NCI-H446 treated with DMSO at 0.1 percent for 48 hours (cell line): ENCODE results near the gene DSCAM.
"Not testable (repeated sequence)": the region's sequence is repeated elsewhere in the genome, so short reads cannot be mapped to it uniquely, and the experiment has no call there.

Source experiments
- DNase-seq: peaks from one replicate; lab custom pipeline; 2025; lab: John Stamatoyannopoulos, UW

Gene DSCAM

DNA sequence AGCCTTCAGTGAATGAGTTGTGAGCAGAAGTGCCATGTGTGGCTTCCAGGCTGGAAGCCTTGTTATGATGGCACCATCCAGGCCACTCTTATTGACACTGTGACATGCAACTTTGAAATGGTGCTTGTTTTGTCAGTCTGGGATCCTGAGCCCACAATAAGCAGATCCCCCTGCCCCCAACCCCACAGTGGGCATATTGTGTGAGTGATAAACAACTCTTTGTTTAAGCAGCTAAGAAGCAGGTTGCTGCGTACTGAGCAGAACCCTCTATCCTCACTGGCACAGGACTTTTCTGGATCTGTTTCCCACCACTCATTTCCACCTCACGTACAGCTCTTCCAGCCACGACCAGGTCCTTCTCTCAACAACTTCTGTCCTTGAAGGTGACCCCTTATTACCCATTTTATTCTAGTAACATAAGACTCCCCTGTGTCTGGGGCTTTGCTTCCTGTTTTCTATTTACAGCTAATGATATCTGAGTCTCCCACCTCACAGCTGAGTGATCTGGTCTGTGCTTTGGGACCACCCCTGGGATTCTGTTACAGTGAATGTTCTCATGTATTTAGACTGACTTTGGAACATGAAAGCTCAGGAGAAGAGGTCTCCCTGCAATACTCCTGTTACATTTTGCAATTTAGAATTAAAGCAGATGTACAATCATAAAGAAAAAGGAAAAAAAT, 604.2 kb downstream of the DSCAM start:
- no peak for DNase-seq

DNA sequence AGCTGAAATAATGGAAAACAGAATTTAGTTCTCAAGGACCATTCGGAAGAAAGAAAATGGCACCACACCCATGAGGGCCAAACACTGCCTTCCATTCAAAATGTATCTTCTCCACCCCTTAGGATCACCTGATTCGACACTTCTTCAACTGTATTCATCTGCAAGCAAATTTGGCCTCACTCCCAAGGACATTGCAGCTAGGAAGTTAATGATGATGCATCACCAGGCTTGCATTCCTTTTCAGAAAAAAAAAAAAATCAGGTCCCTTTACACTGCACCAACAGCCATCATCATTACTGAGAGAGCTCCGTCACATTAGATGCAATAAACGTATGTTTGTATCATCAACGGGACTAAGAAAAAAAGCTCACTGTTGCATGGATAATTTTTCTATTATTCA, 611.4 kb downstream of the DSCAM start:
- no peak for DNase-seq

DNA sequence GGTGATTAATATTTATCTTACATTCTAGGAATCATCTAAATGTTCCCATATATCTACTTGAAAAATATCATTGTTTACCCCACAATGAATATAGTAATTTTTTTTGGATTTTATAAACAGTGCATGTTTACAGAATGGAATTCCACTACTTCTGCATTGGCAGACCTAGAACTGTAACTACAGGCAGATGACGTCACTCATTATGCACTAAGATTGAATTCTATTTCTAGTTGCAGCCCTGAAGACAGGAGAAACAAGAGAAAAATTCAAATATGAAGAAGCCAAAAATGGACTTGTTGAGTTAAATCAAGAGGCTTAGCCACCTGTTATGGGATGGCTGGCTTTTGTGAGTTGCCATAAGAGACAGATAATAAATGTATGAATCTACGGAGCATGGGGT, 615.0 kb downstream of the DSCAM start:
- DNase-seq = no peak

DNA sequence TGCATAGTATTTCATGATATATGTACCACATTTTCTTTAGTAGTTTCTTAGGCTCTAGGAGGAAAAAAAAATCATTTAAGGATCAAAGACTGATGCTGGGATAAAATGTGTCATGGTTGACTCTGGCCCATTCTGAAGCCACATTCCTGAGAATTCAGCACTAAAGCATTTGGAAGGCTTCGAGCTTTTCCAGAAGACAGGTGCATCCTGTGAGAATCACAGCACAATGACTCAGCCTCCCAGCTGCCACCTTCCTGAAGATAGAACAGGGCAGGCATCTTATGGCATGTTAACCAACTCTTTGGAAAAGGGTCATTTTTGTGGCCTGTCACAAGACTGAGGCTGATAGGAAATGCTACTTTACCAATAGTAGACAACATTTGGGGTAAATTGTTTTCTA, 619.9 kb downstream of the DSCAM start:
- DNase-seq = no peak

DNA sequence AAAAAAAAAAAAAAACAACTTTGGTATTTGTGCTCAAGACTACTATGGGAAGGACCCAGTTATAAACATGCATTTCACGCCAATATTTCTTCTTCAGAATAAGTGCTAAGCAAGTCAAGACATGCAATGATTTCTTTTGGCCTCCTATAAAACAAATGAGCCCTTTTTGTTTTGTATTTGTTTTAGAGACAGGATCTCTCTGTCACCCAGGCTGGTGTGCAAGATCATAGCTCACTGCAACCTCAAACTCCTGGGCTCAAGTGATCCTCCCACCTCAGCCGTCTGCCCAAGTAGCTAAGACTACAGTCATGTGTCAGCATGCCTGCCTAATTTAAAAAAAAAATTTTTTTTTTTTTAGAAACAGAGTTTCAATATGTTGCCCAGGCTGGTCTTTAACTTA, 631.0 kb downstream of the DSCAM start:
- no peak for DNase-seq

DNA sequence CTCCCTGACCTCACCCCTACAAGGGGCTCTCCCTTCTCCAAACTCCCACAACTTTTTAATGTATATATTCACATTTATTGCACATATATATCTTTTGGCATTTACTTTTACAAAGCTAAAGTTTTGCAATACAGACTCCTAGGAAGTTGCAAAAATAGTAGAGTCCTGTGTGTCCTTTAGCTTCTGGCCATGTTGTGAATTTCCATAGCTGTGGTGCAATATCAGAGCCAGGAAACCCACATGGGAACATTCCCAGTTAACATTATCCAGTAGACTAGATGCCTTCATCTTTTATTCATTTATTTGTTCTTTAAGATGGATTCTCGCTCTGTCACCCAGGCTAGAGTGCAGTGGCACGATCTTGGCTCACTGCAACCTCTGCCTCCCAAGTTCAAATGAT, 636.7 kb downstream of the DSCAM start:
- DNase-seq = no peak

DNA sequence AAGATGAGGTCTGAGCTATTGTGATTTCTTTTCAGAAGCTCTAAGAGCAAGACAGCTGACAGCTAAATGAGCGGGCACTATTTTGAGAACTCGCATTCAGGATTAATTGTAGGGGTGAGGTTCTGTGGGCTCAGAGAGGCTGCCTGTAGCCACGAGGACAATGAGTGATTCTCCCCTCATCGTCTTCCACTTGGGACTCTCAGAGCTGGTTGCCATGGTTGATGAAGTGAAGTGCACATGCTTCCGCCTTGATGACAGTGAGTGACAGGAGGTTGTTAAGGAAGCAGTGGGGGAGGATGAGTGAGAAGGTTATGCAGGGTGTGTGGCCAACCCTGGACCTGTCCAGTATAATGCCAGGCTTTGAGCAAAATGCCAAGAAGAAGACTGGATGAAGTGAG, 638.0 kb downstream of the DSCAM start:
- DNase-seq = no peak

DNA sequence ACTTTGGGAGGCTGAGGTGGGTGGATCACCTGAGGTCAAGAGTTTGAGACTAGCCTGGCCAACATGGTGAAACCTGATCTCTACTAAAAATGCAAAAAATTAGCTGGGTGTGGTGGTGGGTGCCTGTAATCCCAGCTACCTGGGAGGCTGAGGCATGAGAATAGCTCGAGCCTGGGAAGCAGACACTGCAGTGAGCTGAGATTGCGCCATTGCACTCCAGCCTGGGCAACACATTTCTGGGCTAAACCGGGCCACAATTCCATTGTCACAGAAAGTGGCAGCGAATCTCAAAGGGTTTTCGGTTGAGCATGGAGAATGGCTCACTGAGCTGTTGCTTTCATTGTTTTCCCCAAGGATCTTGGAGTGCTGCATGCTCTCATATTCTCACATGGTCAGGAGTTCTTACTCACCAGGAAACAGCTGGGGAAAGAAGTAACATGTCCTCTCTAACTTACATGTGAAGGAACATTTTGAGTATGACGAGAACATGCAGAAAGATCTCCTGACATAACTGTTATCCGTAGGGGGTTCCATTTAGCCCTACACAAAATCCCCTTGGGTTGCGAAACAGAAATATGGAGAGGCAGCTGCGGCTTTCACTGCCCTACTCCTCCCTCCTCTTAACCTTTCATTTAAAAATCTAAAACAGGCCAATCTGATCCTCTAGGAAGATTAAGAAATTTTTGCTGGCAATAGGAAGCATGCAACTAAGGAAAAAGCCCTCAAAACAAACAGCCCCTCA, 638.6 kb downstream of the DSCAM start:
- no peak for DNase-seq

DNA sequence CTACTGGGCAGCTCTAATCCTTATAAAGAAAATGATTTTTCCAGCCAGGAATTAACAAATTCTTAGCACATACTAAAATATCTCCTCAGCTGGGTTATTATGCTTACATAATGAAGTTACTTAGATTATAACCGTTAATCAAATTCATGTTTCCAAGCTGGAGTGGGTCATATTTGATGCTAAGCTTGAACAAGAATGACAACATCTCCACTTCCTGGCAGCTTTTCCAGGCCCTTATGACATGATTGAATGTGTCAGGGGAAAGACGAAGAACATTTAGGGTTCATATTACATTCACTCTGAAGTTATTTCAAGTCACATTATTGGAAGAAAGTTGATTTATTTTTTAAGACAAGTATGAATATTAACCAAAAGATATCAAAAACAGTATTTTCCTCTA, 646.0 kb downstream of the DSCAM start:
- no peak for DNase-seq

DNA sequence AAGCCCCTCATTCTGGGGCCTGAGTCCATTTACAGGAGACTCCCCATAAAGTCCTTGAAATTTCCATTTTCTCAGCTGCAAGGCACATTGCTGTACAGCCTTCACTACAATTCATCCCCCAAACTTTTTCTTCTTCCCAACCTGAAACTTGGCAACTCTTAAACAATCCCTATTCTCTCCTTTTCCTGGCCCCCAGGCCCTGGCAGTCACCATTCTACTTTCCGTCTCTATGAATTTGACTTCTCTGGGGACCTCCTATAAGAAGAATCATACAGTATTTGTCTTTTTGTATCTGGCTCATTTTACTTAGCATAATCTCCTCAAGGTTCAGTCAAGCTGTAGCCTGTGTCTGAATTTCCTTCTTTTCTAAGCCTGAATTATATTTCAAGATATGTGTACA, 646.8 kb downstream of the DSCAM start:
- DNase-seq = no peak

DNA sequence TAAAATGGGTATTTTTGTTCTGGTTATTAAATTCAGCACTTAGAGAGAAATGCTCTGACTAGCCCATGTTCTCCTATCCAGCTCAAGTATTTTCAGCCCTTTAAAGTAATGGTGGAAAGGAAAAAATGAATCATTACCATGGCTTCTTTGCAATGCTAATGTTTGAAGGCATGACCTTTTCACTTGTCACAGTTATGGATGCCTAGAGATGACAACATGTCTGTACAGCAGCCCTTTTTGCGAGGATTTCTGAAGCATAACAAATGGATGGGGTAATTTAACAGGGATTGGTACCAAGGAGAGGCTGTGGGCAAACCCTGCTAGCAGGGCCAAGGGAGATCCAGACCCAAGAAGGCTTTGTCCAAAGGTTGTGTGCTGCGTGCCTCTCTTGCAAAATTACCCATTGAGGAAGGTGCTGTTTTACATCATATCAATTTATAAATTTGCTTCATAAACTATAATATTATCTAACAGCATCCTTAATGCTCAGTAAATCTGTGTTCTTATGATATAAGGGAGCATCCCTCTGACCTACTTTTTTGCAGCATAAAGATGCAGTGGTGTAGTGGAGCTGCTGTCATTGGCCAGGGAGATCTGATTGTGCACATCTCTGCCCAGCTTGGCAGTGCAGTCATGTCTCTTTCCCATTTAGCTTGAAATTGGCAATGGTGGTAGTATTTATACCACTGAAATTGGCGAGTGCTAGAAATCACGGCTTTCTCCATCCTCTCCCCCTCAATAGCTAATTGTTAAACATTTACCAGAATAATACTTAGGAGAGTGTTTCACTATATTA, 652.6 kb downstream of the DSCAM start:
- no peak for DNase-seq

DNA sequence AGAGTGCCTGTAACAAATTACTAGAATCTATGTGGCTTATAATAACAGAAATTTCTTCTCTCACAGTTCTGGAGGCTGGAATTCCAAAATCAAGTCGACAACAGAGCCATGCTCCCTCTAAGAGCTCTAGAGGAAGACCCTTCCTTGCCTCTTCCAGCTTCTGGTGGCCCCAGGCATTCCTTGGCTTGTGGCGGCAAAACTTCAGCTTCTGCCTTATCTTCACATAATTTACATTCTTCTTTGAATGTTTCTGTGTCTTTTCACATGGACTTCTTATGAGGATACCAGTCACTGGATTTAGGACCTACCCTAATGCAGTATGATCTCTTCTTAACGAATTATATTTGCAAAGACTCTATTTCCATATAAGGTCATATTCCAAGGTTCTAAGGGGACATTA, 655.3 kb downstream of the DSCAM start:
- DNase-seq = no peak

DNA sequence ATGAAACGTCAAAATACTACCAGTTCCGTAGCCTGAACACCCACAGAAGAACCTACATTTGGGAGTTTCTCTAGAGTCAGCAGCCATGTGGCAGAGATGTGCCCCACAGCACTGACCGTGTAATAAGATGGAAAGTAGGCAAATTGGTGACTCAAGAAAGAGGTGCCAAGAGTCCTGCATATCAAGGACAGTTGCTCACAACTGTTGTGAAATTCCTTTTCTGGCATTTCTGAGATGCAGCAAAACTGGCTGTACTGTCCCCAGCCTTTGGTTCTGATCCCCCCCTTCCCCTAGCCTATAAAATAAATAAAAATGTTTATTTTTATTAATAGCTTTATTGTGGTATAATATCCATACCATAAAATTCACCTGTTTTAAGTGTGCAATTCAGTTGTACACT, 655.8 kb downstream of the DSCAM start:
- no peak for DNase-seq

DNA sequence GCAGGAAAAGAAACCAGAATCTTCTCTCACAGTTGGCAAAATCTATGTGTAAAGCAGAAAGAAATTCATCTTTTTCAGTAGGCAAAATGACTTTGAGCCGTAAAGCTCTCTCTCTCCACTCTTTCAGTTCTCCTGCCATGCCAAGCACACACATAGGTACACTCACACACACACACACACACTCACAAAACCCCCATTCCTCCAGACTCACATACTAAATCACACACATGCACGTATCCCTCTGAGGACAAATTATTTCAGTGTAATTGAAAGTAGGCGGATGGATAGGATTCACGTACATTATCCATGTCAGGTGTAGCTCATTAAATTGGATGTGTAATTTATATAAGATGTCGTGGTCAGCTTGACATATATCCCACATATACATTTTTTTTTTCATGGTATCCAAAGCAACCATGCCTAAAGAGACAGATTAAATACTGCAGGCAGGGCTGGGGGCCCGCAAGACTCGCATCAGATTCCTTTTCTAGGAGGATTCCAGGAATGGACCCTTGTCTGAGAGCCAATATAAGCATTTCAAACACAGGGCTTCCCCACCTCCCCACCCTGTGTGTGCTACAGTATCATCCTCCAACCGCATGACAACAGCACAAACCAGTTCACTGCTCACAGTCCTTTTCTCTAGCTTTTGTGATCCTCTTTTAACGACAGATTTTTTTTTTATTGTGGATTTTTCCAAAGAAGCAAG, 658.9 kb downstream of the DSCAM start:
- no peak for DNase-seq

DNA sequence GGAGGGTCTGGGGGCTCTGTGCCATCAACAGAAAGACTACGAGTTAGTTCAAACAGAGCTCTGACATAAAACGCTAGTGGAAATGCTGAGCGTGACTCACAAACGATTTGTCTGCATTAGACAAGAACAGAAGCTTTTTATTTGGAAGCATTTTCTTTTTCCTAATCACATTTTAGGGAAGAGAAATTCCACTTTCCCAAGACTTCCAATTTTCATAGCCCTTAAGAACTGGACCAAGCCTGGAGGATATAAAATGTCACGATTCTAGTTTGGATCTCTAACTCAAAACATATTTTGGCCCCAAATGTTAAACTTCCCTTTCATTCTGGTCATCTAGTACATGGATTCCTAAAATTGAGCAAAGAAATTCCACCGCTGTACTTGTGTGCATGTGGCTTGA, 659.7 kb downstream of the DSCAM start:
- DNase-seq = no peak

DNA sequence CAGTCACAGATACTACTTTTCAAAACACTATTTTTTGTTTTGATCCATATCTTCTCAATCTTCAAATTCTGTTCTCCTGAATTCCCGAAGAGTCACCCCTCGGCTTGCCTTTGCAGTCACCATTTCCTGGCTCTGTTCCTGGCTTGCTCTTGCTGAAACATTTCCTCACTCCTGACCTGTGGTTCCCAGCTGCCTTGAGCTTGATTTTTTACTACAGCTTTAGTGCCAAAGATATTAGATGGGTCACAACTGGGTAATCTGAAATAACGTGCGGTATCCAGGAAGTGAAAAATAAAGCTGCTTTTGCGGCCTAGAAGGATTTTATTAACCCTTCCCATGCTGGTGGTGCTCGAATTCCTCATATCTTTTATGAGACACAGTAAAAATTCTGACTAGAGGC, 660.9 kb downstream of the DSCAM start:
- DNase-seq = no peak

DNA sequence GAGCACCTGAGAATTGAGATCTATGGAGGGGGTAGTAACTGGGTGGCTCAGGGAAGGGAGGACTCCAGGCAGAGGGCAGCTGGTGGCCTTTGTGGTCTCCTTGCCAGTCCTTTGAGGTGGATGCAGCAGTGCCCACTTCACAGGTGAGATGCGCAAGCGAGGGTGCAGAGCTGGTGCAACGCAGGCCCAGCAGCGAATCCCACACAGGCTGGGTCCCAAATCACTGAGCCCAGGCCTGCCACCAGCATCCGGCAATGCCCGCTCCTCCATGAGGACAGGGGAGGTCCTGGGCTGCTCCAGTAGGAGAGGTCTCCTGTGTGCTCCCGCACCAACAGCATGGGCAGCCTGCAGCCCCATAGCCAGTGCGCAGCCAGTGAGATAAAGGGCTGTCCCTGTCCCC, 661.8 kb downstream of the DSCAM start:
- DNase-seq = no peak

DNA sequence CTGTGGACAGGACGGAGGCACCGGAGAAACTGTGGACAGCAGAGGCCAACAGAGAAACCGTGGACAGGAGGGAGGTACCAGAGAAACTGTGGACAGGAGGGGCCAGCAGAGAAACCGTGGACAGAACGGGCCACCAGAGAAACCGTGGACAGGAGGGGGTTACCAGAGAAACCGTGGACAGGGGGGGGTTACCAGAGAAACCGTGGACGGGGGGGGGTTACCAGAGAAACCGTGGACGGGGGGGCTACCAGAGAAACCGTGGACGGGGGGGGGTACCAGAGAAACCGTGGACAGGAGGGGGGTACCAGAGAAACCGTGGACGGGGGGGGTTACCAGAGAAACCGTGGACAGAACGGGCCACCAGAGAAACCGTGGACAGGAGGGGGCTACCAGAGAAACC, 664.5 kb downstream of the DSCAM start:
- DNase-seq = not testable (repeated sequence)

DNA sequence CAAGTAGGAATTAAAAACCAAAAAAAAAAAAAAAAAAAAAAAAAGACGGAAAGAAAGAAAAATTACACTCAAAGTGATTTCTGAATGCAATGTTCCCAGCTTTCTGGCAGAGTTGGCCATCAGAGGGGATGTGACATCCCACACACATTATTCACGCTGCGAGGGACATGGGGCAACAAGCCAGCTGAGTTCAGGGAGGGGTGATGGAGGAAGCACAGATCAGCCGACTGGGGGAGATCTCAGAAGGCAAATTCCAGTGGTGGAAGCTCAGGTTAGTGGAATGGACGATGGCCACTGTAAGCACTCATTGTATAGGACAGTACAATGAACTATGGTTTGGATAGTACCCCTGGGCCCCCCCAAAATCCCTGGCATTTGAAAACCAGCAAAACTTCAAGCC, 667.8 kb downstream of the DSCAM start:
- DNase-seq = no peak

DNA sequence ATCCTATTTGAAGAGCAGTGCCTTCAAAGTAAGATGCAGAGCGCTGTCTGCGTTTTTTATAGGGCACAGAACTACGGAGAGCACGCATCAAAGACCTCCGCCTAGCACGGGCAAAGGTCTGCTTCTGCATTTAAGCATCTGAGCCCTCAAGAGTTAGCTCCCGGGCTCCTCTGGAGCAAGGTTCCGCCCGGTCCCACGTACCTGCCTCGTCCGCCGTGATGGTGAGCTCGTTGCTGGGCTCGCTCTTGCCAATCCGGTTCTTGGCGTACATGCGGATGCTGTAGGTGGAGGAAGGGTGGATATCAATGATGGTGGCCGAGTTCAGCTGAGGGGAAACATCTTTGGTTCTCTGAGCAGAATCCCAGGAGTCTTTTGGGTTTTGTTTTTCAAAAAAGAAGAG, 668.2 kb downstream of the DSCAM start:
- DNase-seq = no peak

DNA sequence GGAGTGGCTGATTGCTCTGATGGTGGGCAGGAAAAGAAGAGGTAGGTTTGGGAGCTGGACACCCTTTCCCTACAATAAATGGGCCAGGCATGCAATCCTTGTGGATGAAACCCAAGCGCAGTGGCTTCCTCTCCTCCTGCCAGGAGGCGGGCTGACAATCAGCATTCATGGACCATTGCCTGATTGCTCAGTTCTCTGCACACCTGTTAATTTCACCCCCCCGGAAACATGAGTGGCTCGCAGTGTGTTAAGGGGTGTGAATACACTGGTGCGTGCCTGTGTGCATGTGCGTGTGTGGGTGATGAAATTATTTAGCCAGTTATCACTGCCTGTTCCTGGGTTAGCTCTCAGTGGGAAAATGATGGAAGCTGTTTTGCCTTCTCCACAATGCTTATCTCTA, 669.0 kb downstream of the DSCAM start:
- no peak for DNase-seq

DNA sequence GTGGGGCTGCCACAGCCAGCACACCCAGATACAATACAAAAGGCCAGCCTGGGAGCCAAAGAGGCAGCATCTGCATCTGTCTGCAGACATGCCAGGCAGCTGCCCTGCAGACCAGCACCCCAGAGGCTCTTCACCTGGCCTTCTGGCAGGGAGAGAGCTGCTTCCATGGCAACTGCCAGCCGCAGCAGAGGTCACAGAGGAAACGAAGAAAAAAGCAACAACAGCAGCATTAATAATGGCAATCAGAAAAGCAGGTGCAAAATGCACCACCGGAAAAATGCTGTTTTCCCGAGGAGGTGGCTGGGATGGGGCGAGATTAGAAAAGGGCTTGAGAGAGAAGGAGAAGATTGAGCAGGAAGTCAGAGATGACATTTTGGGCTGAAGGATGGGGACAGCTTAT, 670.2 kb downstream of the DSCAM start:
- no peak for DNase-seq

DNA sequence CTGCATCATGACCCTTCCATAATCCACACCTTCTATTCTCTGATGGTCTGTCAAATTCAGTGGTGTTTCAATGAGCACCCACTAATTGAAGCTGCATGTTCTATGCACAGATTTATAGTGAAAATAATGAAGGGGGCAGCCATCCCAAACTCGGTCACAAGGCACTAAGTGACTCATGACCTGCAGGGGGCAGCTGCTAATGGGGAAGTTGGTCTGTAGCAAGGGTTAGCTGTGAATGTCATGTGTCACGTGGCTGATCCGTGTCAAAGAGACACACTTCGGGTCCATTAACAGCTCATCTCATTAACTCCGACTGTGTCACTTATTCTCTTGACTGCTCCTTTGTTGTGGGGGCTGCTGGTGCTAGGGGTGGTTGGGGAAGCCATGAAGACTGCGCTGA, 673.1 kb downstream of the DSCAM start:
- no peak for DNase-seq
